Lower lobe of right lung (tissue), 2 donors: ENCODE measurements around the gene DPP9. TPM values are rescaled to one million over a fixed set of nuclear protein-coding genes. Genes with fewer than 3 reads are reported as not detected.

ENCODE experiments used
- ATAC-seq, 2 donors: fragments of 200-7000 bp; cut with Tn5 transposase; one replicate each; pipeline ENCODE4 v1.9.1; 2020 to 2022; ENCODE audit warnings: mild to moderate bottlenecking in 2 of 2, moderate library complexity in 2 of 2
- DNase-seq: peaks from one replicate; pipeline ENCODE4 v3.0.0-alpha.2; 2020
- H3K27ac ChIP-seq: fragments of 200-600 bp; one replicate; pipeline ENCODE4 v1.8.0; 2022
- H3K27me3 ChIP-seq: fragments of 200-600 bp; one replicate; pipeline ENCODE4 v1.8.0; 2022; ENCODE audit warnings: low read depth
- H3K36me3 ChIP-seq: fragments of 200-600 bp; one replicate; pipeline ENCODE4 v1.8.0; 2022; ENCODE audit warnings: mild to moderate bottlenecking
- H3K4me1 ChIP-seq: fragments of 200-600 bp; one replicate; pipeline ENCODE4 v1.8.0; 2022
- H3K4me3 ChIP-seq: fragments of 200-600 bp; one replicate; pipeline ENCODE4 v1.8.0; 2022; ENCODE audit warnings: mild to moderate bottlenecking
- H3K9me3 ChIP-seq: fragments of 200-600 bp; one replicate; pipeline ENCODE4 v1.8.0; 2022
- intact Hi-C: fragments of 100-400 bp; cut with DNase I; formaldehyde crosslinking; loops from one replicate; pipeline ENCODE4 v1.11.0; 2022
- total RNA-seq: library from RNA; stranded (reverse); fragmentation: NEBNext Ultra II Directional; extraction: Animal tissue kit (Norgen Biotek cat#: 25700); gene quantifications from one replicate; pipeline ENCODE4 v1.2.1, GENCODE V29; 2021
- TF ChIP-seq, protein P1 (sequence below): fragments of 200-600 bp; IDR thresholded peaks from one replicate; pipeline ENCODE4 v1.8.0; 2022; ENCODE audit warnings: antibody characterized with exemption, mild to moderate bottlenecking
- donor health status: DM: no; HTN: yes; CAD: no; lungs with severe emphysema.

Gene DPP9
- total RNA-seq, 1 donor from 2014 or later, result 79.6 TPM

GRCh38 chr19:4707322-4707721 lies 16.3 kb downstream of the DPP9 start:
- TF ChIP-seq, protein P1, sequence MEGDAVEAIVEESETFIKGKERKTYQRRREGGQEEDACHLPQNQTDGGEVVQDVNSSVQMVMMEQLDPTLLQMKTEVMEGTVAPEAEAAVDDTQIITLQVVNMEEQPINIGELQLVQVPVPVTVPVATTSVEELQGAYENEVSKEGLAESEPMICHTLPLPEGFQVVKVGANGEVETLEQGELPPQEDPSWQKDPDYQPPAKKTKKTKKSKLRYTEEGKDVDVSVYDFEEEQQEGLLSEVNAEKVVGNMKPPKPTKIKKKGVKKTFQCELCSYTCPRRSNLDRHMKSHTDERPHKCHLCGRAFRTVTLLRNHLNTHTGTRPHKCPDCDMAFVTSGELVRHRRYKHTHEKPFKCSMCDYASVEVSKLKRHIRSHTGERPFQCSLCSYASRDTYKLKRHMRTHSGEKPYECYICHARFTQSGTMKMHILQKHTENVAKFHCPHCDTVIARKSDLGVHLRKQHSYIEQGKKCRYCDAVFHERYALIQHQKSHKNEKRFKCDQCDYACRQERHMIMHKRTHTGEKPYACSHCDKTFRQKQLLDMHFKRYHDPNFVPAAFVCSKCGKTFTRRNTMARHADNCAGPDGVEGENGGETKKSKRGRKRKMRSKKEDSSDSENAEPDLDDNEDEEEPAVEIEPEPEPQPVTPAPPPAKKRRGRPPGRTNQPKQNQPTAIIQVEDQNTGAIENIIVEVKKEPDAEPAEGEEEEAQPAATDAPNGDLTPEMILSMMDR, result no peak
- Histone ChIP-seq H3K36me3 (peaks cover 74% of the 10 kb centered on the region), H3K27ac (peak overlapping the region; percentile 31), H3K4me3 (no peak overlapping the region), H3K9me3 (no peaks in the 10 kb centered on the region), H3K4me1 (peaks cover 51% of the 10 kb centered on the region), H3K27me3 (no peaks in the 10 kb centered on the region)
- intact Hi-C loops, result no loop called here
- ATAC-seq (no peak), DNase-seq (no peak)

DNA sequence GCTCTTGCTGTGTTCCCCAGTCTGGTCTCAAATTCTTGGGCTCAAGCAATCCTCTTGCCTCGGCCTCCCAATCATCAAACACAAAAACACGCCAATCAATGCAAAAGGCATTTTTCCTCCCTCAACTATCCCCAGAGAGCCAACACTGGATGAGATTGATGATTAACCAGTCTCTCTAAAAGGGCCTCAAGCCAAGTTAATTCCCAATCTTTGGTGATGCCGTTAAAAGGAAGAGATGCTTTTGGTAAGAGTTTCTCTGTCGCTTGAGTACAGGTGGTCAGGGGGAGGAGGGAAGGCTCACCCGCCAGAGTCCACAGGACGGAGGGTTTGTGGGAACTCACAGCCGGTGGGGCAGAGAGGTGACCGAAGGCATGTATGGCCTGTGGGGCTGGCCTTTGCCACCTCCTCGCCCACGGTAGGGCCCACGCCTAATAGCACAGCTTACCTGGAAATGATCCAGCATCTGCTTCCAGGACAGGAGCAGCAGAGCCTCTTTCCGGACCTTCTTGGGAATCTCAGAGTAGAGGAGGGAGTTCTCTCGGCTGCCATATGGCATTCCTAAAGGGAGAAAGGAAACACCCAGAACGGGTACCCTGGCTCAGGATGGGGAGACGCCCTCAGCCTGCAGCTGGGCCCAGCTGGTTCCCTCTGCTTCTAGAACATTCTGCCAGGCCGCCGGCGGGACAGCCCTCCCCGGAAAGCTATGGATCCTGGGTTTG lies 18.1 kb downstream of the DPP9 start:
- intact Hi-C loops, result no loop called here
- no peak for DNase-seq
- H3K4me1 ChIP-seq, result peaks cover 57% of the 10 kb centered on the region
- peak overlapping the region; percentile 56 for H3K27ac ChIP-seq
- peak overlapping the region; percentile 21 for H3K4me3 ChIP-seq
- TF ChIP-seq, protein P1, result no peak
- H3K36me3 ChIP-seq, result peaks cover 76% of the 10 kb centered on the region
- peak in 1 of 2 donors; percentile 20 for ATAC-seq
- H3K9me3 ChIP-seq, result no peaks in the 10 kb centered on the region
- no peaks in the 10 kb centered on the region for H3K27me3 ChIP-seq

GRCh38 chr19:4704317-4704673 lies 19.3 kb downstream of the DPP9 start:
- Histone ChIP-seq H3K4me3 (no peak overlapping the region), H3K27me3 (no peaks in the 10 kb centered on the region), H3K9me3 (no peaks in the 10 kb centered on the region), H3K4me1 (peaks cover 47% of the 10 kb centered on the region), H3K36me3 (peaks cover 76% of the 10 kb centered on the region), H3K27ac (peak overlapping the region; percentile 56)
- intact Hi-C loops, result no loop called here
- TF ChIP-seq, protein P1, result no peak
- peak; percentile 70 for DNase-seq
- ATAC-seq, result peak; percentile 65 to 75

DNA sequence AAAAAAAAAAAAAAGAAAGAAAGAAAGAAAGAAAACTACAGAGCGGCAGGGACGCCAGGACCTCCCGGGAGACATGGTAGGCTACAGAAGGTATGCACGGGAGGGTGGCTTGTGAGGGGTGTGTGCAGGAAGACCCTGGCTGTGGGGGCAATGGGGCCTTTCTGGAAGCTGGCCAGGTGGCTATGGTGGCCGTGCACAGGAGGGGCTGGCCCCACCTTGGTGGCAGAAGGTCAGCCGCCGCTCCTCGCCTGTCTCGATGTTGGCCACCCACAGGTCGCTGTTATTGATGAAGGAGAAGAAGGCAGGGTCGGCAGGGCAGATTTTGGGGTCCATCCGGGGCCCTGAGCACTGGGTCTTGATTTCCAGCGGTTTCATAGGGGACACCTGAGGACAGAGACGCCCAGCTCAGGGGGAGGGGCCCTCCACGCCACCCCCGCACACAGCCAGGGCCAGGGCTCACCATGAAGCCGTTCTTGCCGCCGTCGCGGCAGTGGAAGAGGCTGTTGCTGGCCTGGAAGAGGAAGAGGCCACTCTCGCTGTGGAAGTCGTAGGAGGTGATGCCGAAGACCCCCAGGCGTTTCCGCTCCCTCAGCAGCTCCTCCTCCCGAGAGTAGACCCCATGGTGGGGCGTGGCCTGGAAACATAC lies 19.8 kb downstream of the DPP9 start:
- H3K9me3 ChIP-seq, result no peaks in the 10 kb centered on the region
- peaks cover 42% of the 10 kb centered on the region for H3K4me1 ChIP-seq
- ATAC-seq, result no peak
- intact Hi-C loops, result no loop called here
- no peaks in the 10 kb centered on the region for H3K27me3 ChIP-seq
- no peak for DNase-seq
- TF ChIP-seq, protein P1, result no peak
- H3K4me3 ChIP-seq, result no peak overlapping the region
- peak overlapping the region; percentile 56 for H3K27ac ChIP-seq
- H3K36me3 ChIP-seq, result peaks cover 75% of the 10 kb centered on the region

DNA sequence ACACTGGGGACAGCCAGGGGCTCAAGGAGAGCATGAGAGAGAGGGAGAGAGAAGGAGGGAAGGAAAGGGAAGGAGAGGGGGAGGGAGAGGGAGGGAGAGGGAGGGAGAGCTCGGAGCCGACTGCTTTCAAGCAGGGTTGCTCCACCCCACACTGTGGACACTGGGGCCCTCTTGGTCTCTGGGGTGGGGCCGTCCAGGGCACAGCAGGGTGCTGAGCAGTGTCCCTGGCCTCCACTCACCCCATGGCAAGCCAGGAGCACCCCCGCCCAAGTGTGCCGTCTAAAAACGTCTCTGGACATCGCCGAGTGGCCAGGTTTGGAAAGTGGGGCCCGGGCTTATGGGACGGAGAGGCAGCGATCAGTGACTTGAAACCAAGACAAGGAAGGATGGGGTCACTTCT lies 20.9 kb downstream of the DPP9 start:
- intact Hi-C loops, result no loop called here
- H3K36me3 ChIP-seq, result peaks cover 79% of the 10 kb centered on the region
- H3K4me1 ChIP-seq, result peaks cover 35% of the 10 kb centered on the region
- H3K27ac ChIP-seq, result no peak overlapping the region
- TF ChIP-seq, protein P1, result no peak
- no peak overlapping the region for H3K4me3 ChIP-seq
- no peak for ATAC-seq
- no peak for DNase-seq
- no peaks in the 10 kb centered on the region for H3K27me3 ChIP-seq
- H3K9me3 ChIP-seq, result no peaks in the 10 kb centered on the region
